ENCODE measurements around the gene PRDM9.

The PRDM9 gene

DNA sequence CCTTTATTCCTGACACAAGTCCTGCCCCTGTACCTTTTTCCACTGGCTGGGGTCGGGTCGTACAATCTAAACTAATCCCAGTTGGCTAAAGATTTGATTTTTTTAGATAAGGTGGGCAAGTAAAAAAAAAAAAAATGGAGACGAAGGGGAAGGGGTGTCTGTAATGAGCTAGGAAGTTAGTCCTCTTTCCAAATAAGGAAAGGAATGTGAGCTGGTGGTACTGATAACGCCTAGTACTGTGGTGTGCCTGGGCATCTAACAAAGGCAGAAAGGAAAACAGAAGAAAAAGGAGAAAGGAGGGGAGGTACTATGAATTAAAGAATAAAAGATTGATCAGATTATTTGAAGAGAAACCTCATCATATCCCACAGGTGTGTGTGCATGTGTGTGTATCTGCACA is 21.3 kb downstream of the PRDM9 start:
- DNase-seq: no peak

DNA sequence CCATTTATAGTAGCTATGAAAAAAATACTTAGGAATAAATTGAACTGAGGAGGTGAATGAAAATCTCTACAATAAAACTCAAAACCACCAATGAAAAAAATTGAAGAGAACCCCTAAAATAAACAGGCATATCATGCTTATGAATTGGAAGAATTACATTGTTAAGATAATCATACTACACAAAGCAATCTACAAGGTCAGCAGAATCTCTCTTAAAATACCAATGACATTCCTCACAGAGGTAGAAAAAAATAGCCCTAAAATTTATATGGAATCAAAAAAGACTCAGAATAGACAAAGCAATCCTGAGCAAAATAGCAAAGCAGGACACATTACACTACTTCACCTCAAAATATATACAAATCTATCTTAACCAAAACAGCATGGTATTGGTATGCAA is 23.2 kb downstream of the PRDM9 start:
- no peak for DNase-seq

- no peak for DNase-seq
Measured at GRCh38 chr5:23571059-23571458, 63.6 kb downstream of the PRDM9 start.
